Measurements from ENCODE around the gene NTNG2.
A peak's percentile ranks its signal among the peaks of the same experiment; 100 is the strongest.

Gene NTNG2

GRCh38 chr9:132146575-132146974 lies 15.3 kb upstream of the NTNG2 start:
- DNase-seq: no peak

- DNase-seq: no peak
Measured at GRCh38 chr9:132147331-132147730, 14.5 kb upstream of the NTNG2 start.

GRCh38 chr9:132147839-132148238 lies 14.0 kb upstream of the NTNG2 start:
- no peak for DNase-seq

GRCh38 chr9:132150256-132150655 lies 11.6 kb upstream of the NTNG2 start:
- DNase-seq: no peak

GRCh38 chr9:132151118-132151517 lies 10.7 kb upstream of the NTNG2 start:
- no peak for DNase-seq

GRCh38 chr9:132152231-132152630 lies 9.6 kb upstream of the NTNG2 start:
- DNase-seq: no peak

- DNase-seq: no peak
Measured at GRCh38 chr9:132154863-132155567, 6.8 kb upstream of the NTNG2 start.

- no peak for DNase-seq
Measured at GRCh38 chr9:132155568-132155895, 6.3 kb upstream of the NTNG2 start.

GRCh38 chr9:132156262-132156661 lies 5.6 kb upstream of the NTNG2 start:
- peak in 1 of 14 donors; percentile 17 for DNase-seq

GRCh38 chr9:132157347-132158116 lies 4.3 kb upstream of the NTNG2 start:
- DNase-seq: no peak

GRCh38 chr9:132160802-132161742 lies 786 bp upstream of the NTNG2 start:
- DNase-seq: peak in 2 of 14 donors; percentile 8 to 64

- no peak for DNase-seq
Measured at GRCh38 chr9:132162764-132163456, 1.1 kb downstream of the NTNG2 start.

GRCh38 chr9:132163457-132163875 lies 1.6 kb downstream of the NTNG2 start:
- peak in 2 of 14 donors; percentile 32 to 50 for DNase-seq

GRCh38 chr9:132163876-132164603 lies 2.2 kb downstream of the NTNG2 start:
- DNase-seq: no peak

GRCh38 chr9:132164604-132165362 lies 2.9 kb downstream of the NTNG2 start:
- no peak for DNase-seq

GRCh38 chr9:132166599-132166998 lies 4.7 kb downstream of the NTNG2 start:
- no peak for DNase-seq

GRCh38 chr9:132167192-132167591 lies 5.3 kb downstream of the NTNG2 start:
- DNase-seq: no peak

- peak in 10 of 14 donors; percentile 30 to 71 (median 52) for DNase-seq
Measured at GRCh38 chr9:132168347-132168746, 6.5 kb downstream of the NTNG2 start.

GRCh38 chr9:132168851-132169250 lies 7.0 kb downstream of the NTNG2 start:
- DNase-seq: no peak

- DNase-seq: peak in 8 of 14 donors; percentile 13 to 68 (median 44)
Measured at GRCh38 chr9:132169672-132170392, 8.0 kb downstream of the NTNG2 start.

Measured in C1 segment of cervical spinal cord (tissue), 14 donors.